Neuronal stem cell (in vitro differentiated cells): ENCODE measurements around the gene AKTIP.

Experiments
- DNase-seq: peaks from one replicate; pipeline ENCODE4 v3.0.0-alpha.2; 2013; ENCODE audit warnings: low spot score
- H2AFZ ChIP-seq: one replicate; pipeline ENCODE4 v1.6.1; 2013; ENCODE audit warnings: mild to moderate bottlenecking, low read length, inconsistent platforms
- H2AK5ac ChIP-seq: 2 replicates; pipeline ENCODE4 v1.6.1; 2013; ENCODE audit warnings: low read depth, mild to moderate bottlenecking, inconsistent platforms, low read length, moderate library complexity, mixed read lengths
- H2BK120ac ChIP-seq: 2 replicates; pipeline ENCODE4 v1.6.1; 2013; ENCODE audit warnings: low read depth, mild to moderate bottlenecking, inconsistent platforms, low read length, moderate library complexity, mixed read lengths
- H2BK12ac ChIP-seq: one replicate; pipeline ENCODE4 v1.6.1; 2013; ENCODE audit warnings: low read length, inconsistent platforms
- H2BK15ac ChIP-seq: 2 replicates; pipeline ENCODE4 v1.6.1; 2013; ENCODE audit warnings: mild to moderate bottlenecking, low read length, inconsistent platforms, mixed read lengths
- H2BK5ac ChIP-seq: one replicate; pipeline ENCODE4 v1.6.1; 2013; ENCODE audit warnings: inconsistent platforms, mild to moderate bottlenecking, low read length, moderate library complexity
- H3K14ac ChIP-seq: one replicate; pipeline ENCODE4 v1.6.1; 2013; ENCODE audit warnings: low read length, inconsistent platforms
- H3K18ac ChIP-seq: 2 replicates; pipeline ENCODE4 v1.6.1; 2013; ENCODE audit warnings: low read length, inconsistent platforms
- H3K23ac ChIP-seq: 2 replicates; pipeline ENCODE4 v1.6.1; 2013; ENCODE audit warnings: low read depth, mild to moderate bottlenecking, mixed read lengths, low read length, inconsistent platforms; ENCODE audit not compliant: poor library complexity
- H3K27ac ChIP-seq: replicated peaks from 3 replicates; pipeline ENCODE4 v1.5.1; 2013; ENCODE audit warnings: low read length, inconsistent platforms
- H3K27me3 ChIP-seq, 3 experiments: 2 replicates each; pipeline ENCODE4 v1.6.1; 2013; ENCODE audit warnings: low read length in 3 of 3, mild to moderate bottlenecking in 2 of 3, inconsistent platforms in 1 of 3, low read depth in 1 of 3, mixed read lengths in 1 of 3, moderate library complexity in 1 of 3; ENCODE audit not compliant: control insufficient read depth in 3 of 3, insufficient read depth in 3 of 3
- H3K36me3 ChIP-seq, 2 donors: replicated peaks in 1 of 2; 2 replicates each; pipeline ENCODE4 v1.6.1; 2013; ENCODE audit warnings: low read length in 2 of 2; ENCODE audit not compliant: control insufficient read depth in 2 of 2, insufficient read depth in 2 of 2
- H3K4ac ChIP-seq: 2 replicates; pipeline ENCODE4 v1.6.1; 2013; ENCODE audit warnings: inconsistent platforms, mild to moderate bottlenecking, low read length, moderate library complexity
- H3K4me1 ChIP-seq, 2 donors: 1 replicate in 1 of 2; 2 replicates in 1 of 2; pipeline ENCODE4 v1.6.1; 2013; ENCODE audit warnings: low read length in 2 of 2, low read depth in 1 of 2; ENCODE audit not compliant: control insufficient read depth in 2 of 2, insufficient read depth in 1 of 2
- H3K4me2 ChIP-seq: one replicate; pipeline ENCODE4 v1.6.1; 2013; ENCODE audit warnings: mild to moderate bottlenecking, low read length, inconsistent platforms; ENCODE audit not compliant: insufficient read depth, poor library complexity, severe bottlenecking
- H3K4me3 ChIP-seq, 2 donors: 2 replicates each; pipeline ENCODE4 v1.5.1; 2013; ENCODE audit warnings: low read length in 2 of 2, mild to moderate bottlenecking in 2 of 2, inconsistent platforms in 1 of 2, moderate library complexity in 1 of 2
- H3K79me1 ChIP-seq: one replicate; pipeline ENCODE4 v1.6.1; 2013; ENCODE audit warnings: low read depth, mild to moderate bottlenecking, inconsistent platforms, low read length, moderate library complexity
- H3K9ac ChIP-seq: one replicate; pipeline ENCODE4 v1.6.1; 2013; ENCODE audit warnings: mild to moderate bottlenecking, low read depth, low read length, inconsistent platforms; ENCODE audit not compliant: poor library complexity
- H3K9me3 ChIP-seq, 2 donors: replicated peaks in 1 of 2; 2 replicates each; pipeline versions ENCODE3 to v1.6.1; 2013; ENCODE audit warnings: low read length in 2 of 2, mild to moderate bottlenecking in 2 of 2, inconsistent platforms in 1 of 2, low read depth in 1 of 2, mixed read lengths in 1 of 2, moderate library complexity in 1 of 2; ENCODE audit not compliant: control insufficient read depth in 2 of 2, insufficient read depth in 1 of 2
- H4K8ac ChIP-seq: one replicate; pipeline ENCODE4 v1.6.1; 2013; ENCODE audit warnings: low read depth, mild to moderate bottlenecking, inconsistent platforms, low read length, moderate library complexity
- H4K91ac ChIP-seq: one replicate; pipeline ENCODE4 v1.6.1; 2013; ENCODE audit warnings: low read length, low read depth, mild to moderate bottlenecking, inconsistent platforms; ENCODE audit not compliant: poor library complexity
- WGBS, 2 donors: extraction: QIAGEN DNeasy Blood & Tissue Kit; methylation state at CpG; one replicate each; pipeline ENCODE4 v1.1.7; 2013; ENCODE audit warnings: missing lambda C conversion rate in 2 of 2, mixed read lengths in 1 of 2; ENCODE audit not compliant: insufficient read length in 2 of 2, insufficient replicate concordance in 1 of 2; ENCODE audit errors: extremely low coverage in 2 of 2; 5-methylcytosine and 5-hydroxymethylcytosine counted together

AKTIP gene

DNA sequence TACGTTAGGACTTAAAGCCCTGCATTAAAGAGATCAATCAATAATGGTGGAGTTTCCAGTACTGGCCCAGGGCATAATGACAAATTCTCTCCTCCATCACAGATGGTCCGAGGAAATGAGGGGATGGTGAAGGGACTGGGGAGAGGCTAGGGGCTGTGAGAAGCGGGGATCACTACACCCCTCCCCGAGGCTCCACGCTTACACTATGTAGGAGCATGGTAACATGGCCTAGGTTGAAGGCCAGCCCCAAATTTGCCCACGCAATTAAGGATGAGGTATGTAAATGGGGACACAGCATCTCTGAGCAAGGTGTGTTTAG, 8.0 kb upstream of the AKTIP start:
- Histone ChIP-seq H3K4me3 (no peak overlapping the region), H2BK120ac (no peak overlapping the region), H2AFZ (peak overlapping the region; percentile 92), H3K79me1 (no peaks in the 10 kb centered on the region), H3K23ac (no peak overlapping the region), H3K14ac (no peak overlapping the region), H3K36me3 (no peaks in the 10 kb centered on the region), H3K4ac (no peak overlapping the region), H3K9me3 (peaks cover 2 to 14% of the 10 kb centered on the region in 2 donors), H4K91ac (no peak overlapping the region), H3K4me1 (peaks cover 3 to 4% of the 10 kb centered on the region in 2 donors), H2BK12ac (no peak overlapping the region), H4K8ac (no peak overlapping the region), H3K9ac (no peak overlapping the region), H3K4me2 (no peak overlapping the region), H2AK5ac (no peak overlapping the region), H3K18ac (no peak overlapping the region), H3K27ac (no peak overlapping the region), H2BK15ac (no peak overlapping the region), H3K27me3 (no peaks in the 10 kb centered on the region), H2BK5ac (no peak overlapping the region)
- no CpG with 5 or more reads among the region's 6 CpGs for WGBS, 2 donors
- no peak for DNase-seq

DNA sequence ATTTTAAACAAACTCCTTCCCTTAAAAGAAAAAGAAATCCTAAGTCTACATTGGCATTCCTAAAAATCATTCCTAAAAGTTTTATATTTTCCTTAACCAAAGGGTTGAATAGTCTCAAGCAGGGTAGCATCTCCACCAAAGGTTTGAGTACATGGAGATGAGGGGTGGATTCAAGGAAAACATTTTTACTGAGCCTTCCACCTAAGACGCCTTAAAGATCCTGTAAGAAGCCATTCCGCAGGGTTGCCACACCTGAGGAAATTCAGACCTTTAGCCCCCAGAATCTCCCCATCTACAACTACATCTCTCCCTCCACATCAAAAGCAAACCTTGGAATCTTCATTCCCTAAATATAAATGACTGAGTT, 7.7 kb upstream of the AKTIP start:
- H2AFZ ChIP-seq = peak overlapping the region; percentile 92
- WGBS, 2 donors = no CpG with 5 or more reads among the region's 2 CpGs
- no peaks in the 10 kb centered on the region for H3K79me1 ChIP-seq
- H3K27ac ChIP-seq = no peak overlapping the region
- no peak overlapping the region for H2BK12ac ChIP-seq
- H2BK5ac ChIP-seq = no peak overlapping the region
- H4K8ac ChIP-seq = no peak overlapping the region
- no peaks in the 10 kb centered on the region for H3K36me3 ChIP-seq
- no peak overlapping the region for H3K23ac ChIP-seq
- H3K14ac ChIP-seq = no peak overlapping the region
- H2BK15ac ChIP-seq = no peak overlapping the region
- H3K4me1 ChIP-seq = peaks cover 2 to 3% of the 10 kb centered on the region in 2 donors
- no peak overlapping the region for H3K4me2 ChIP-seq
- H3K4me3 ChIP-seq = no peak overlapping the region
- no peak overlapping the region for H3K9ac ChIP-seq
- H3K4ac ChIP-seq = no peak overlapping the region
- H3K27me3 ChIP-seq = no peaks in the 10 kb centered on the region
- H4K91ac ChIP-seq = no peak overlapping the region
- peaks cover 2 to 14% of the 10 kb centered on the region in 2 donors for H3K9me3 ChIP-seq
- no peak overlapping the region for H3K18ac ChIP-seq
- no peak overlapping the region for H2AK5ac ChIP-seq
- H2BK120ac ChIP-seq = no peak overlapping the region
- no peak for DNase-seq

DNA sequence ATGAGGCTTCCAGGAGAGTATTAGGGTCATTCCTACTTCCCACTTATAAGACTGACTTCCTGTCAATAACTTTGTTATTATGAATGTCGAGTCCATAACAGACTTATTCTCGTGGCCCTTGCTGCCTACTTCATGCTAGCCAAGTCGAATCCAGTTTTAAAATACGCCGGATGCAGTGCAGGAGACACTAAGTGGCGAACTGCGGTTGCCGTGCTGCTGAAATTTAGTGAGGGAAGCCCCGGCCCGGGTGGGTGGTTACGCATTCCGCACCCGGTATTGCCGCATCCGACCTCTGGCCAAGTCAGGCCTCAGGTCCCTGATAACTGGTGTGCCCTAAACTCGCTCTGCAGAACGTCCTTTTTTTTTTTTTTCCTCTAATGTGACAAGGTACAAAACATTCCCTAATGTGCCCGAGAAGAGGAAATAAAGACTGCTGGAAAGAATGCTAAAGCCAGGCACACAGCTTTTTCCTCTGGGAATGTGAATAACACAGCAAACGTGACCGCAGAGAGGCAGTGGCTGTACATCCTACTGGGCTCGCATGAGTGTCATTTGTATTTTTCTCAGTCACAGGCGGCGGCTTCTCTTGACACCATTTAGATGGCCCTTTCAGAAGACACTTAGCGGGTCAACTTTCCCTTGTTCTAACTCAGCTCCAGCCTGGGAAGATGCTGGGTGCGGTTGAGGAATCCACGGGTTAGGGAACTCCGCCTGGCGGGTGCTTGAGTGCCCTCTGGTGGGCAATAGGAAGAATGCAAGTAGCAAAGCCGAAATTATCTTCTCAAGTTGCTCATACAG, 7.1 kb upstream of the AKTIP start:
- H2BK120ac ChIP-seq = no peak overlapping the region
- H2BK5ac ChIP-seq = no peak overlapping the region
- H3K79me1 ChIP-seq = no peaks in the 10 kb centered on the region
- H2BK12ac ChIP-seq = no peak overlapping the region
- no peak overlapping the region for H4K8ac ChIP-seq
- no peak overlapping the region for H4K91ac ChIP-seq
- H3K23ac ChIP-seq = no peak overlapping the region
- peak; percentile 69 for DNase-seq
- no peaks in the 10 kb centered on the region for H3K27me3 ChIP-seq
- peak overlapping the region in 1 of 2 donors; percentile 9 for H3K4me3 ChIP-seq
- no peak overlapping the region for H3K4me2 ChIP-seq
- H3K4ac ChIP-seq = no peak overlapping the region
- H3K36me3 ChIP-seq = no peaks in the 10 kb centered on the region
- WGBS, 2 donors = no CpG with 5 or more reads among the region's 29 CpGs
- H3K27ac ChIP-seq = no peak overlapping the region
- H2BK15ac ChIP-seq = no peak overlapping the region
- H2AFZ ChIP-seq = peak overlapping the region; percentile 92
- H3K9ac ChIP-seq = no peak overlapping the region
- peaks cover 2 to 14% of the 10 kb centered on the region in 2 donors for H3K9me3 ChIP-seq
- no peak overlapping the region for H3K18ac ChIP-seq
- H3K14ac ChIP-seq = no peak overlapping the region
- peaks cover 2 to 3% of the 10 kb centered on the region in 2 donors for H3K4me1 ChIP-seq
- no peak overlapping the region for H2AK5ac ChIP-seq

DNA sequence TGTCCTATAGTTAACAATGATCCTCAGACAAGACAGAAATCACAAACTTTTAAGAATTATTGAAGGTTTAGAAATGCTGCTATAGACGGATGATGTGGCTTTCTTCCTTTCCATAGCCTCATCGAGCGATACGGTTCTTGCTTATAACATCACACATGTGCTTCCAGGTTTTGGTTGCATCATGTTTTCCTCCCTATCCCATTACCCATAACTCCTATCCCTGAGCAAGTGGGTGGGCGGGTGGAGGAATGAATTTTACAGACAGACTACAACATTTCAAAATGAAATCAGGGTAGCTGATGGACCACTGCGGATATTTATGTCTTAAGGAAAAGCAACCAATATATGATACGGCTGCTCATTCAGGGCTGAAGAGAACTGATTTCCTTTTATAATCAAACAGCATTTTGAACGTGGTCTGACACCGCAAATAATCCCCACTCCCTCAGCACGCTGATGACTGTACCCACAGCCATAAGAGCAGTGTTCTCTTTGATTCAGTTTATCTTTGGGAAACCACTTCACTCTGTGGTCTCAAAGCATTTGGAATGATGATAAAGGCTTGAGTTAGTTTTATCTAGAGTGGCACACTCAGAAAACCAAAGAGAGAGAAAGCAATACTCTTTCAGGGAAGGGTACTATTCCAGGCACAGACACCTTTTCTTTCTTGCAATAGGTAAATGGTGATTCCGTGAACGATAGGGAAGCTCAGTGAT, 4.6 kb upstream of the AKTIP start:
- Histone ChIP-seq H3K4ac (no peak overlapping the region), H3K27me3 (no peaks in the 10 kb centered on the region), H2BK15ac (no peak overlapping the region), H3K14ac (no peak overlapping the region), H3K36me3 (no peaks in the 10 kb centered on the region), H3K4me2 (no peak overlapping the region), H3K18ac (no peak overlapping the region), H3K9ac (peak overlapping the region; percentile 26), H3K23ac (no peak overlapping the region), H3K79me1 (no peaks in the 10 kb centered on the region), H4K91ac (no peak overlapping the region), H2BK12ac (no peak overlapping the region), H2AK5ac (no peak overlapping the region), H3K4me1 (peaks cover 5 to 11% of the 10 kb centered on the region in 2 donors), H2BK5ac (no peak overlapping the region), H2BK120ac (no peak overlapping the region), H3K27ac (no peak overlapping the region), H4K8ac (no peak overlapping the region), H3K4me3 (no peak overlapping the region), H2AFZ (no peak overlapping the region), H3K9me3 (no peaks in the 10 kb centered on the region)
- no peak for DNase-seq
- no CpG with 5 or more reads among the region's 12 CpGs for WGBS, 2 donors
